ENCODE data around the gene FOXQ1.

GRCh38 chr6:1349655-1350054 is 37.8 kb downstream of the FOXQ1 start:
- TF ChIP-seq CTCF (IDR thresholded peaks at IDR 0.05) (no peak), POLR2A (IDR thresholded peaks at IDR 0.05) (no peak)
